Panc1 (cell line): ENCODE results near the gene SCAF1.

ENCODE experiments used
- CTCF ChIP-seq: fragments of 450-650 bp; IDR thresholded peaks from 2 replicates; pipeline ENCODE4 v1.5.1; 2017; ENCODE audit warnings: mild to moderate bottlenecking
- POLR2AphosphoS5 ChIP-seq: IDR thresholded peaks from 2 replicates; pipeline ENCODE4 v1.6.1; 2012; ENCODE audit warnings: mild to moderate bottlenecking, low read depth, low read length, moderate library complexity
- REST ChIP-seq, 2 experiments: IDR thresholded peaks; 2 replicates each; pipeline ENCODE4 v1.6.1; 2011 to 2012; ENCODE audit warnings: low read depth in 2 of 2, control low read depth in 1 of 2, low read length in 1 of 2, mild to moderate bottlenecking in 1 of 2, moderate library complexity in 1 of 2; ENCODE audit not compliant: insufficient read depth in 1 of 2
- SIN3A ChIP-seq: IDR thresholded peaks from 2 replicates; pipeline ENCODE4 v1.6.1; 2012; ENCODE audit warnings: low read depth, mild to moderate bottlenecking, low read length, moderate library complexity, borderline replicate concordance; ENCODE audit not compliant: insufficient read depth
- TCF7L2 ChIP-seq: IDR thresholded peaks from 2 replicates; pipeline ENCODE4 v1.6.1; 2011; ENCODE audit warnings: mild to moderate bottlenecking, low read depth, low read length, inconsistent platforms

GRCh38 chr19:49672131-49672919 lies 30.3 kb downstream of the SCAF1 start:
- TF ChIP-seq CTCF (peak; percentile 93), SIN3A (no peak), POLR2AphosphoS5 (no peak), REST (IDR thresholded peaks at IDR 0.05; ENCODE audit: insufficient read depth in 1 of 2, low read depth in 2 of 2, low read length in 1 of 2) (no peak), TCF7L2 (no peak)
